ENCODE measurements around the gene NR2F1. TPM values are rescaled to one million over a fixed set of nuclear protein-coding genes. Genes with fewer than 3 reads are reported as not detected.

Gene NR2F1
- polyA plus RNA-seq, 1 donor from 2014 or later, result 2.1 TPM

GRCh38 chr5:93642526-93642925, 59.5 kb downstream of the NR2F1 start:
- Histone ChIP-seq H3K79me2 (replicated peaks; ENCODE audit: insufficient read depth, low read length) (no peaks in the 10 kb centered on the region), H3K27ac (ENCODE audit: low read length) (no peak overlapping the region), H3K9ac (ENCODE audit: low read length) (no peak overlapping the region), H4K20me1 (ENCODE audit: insufficient read depth) (no peaks in the 10 kb centered on the region), H3K27me3 (ENCODE audit: insufficient read depth, low read depth, low read length) (no peaks in the 10 kb centered on the region), H3K9me3 (ENCODE audit: low read length) (no peaks in the 10 kb centered on the region), H3K4me3 (ENCODE audit: low read length) (no peak overlapping the region), H3K36me3 (ENCODE audit: insufficient read depth, low read length) (no peaks in the 10 kb centered on the region), H3F3A (ENCODE audit: insufficient read depth, low read length, poor library complexity, severe bottlenecking) (no peaks in the 10 kb centered on the region), H3K4me2 (ENCODE audit: low read length) (no peak overlapping the region), H3K9me2 (ENCODE audit: insufficient read depth, low read length) (no peaks in the 10 kb centered on the region), H2AFZ (ENCODE audit: low read depth, low read length) (no peak overlapping the region)
- TF ChIP-seq EZH2 (IDR thresholded peaks at IDR 0.05; ENCODE audit: borderline replicate concordance, insufficient read depth, low read length, poor library complexity, severe bottlenecking) (no peak), REST (IDR thresholded peaks at IDR 0.05; ENCODE audit: borderline replicate concordance) (no peak), TAF1 (IDR thresholded peaks at IDR 0.05; ENCODE audit: low read depth) (no peak), POLR2AphosphoS5 (IDR thresholded peaks at IDR 0.05) (no peak), RAD21 (conservative IDR thresholded peaks at IDR 0.05) (no peak), EP300 (conservative IDR thresholded peaks at IDR 0.05; ENCODE audit: poor library complexity, severe bottlenecking) (no peak), SMC3 (conservative IDR thresholded peaks at IDR 0.05; ENCODE audit: poor library complexity) (no peak), MXI1 (conservative IDR thresholded peaks at IDR 0.05; ENCODE audit: poor library complexity, severe bottlenecking) (no peak), CTCF (IDR thresholded peaks at IDR 0.05; ENCODE audit: poor library complexity, severe bottlenecking) (no peak)

Other genes starting within 250 kb of the NR2F1 start
- gene NR2F1-AS1, start 2.0 kb upstream of the NR2F1 start, polyA plus RNA-seq, result 0.24 and 0.42 TPM in 2 replicates
- gene POU5F2, start 158.4 kb downstream of the NR2F1 start, polyA plus RNA-seq, result 0.07 and 0.22 TPM in 2 replicates